Chondrocyte (in vitro differentiated cells): Measurements from ENCODE around the gene RNF215. TPM values are rescaled to one million over a fixed set of nuclear protein-coding genes. Genes with fewer than 3 reads are reported as not detected.
A peak's percentile ranks its signal among the peaks of the same experiment; 100 is the strongest.

Experiments used
- DNase-seq: peaks from one replicate; pipeline ENCODE4 v3.0.0; 2021; ENCODE audit warnings: mixed read lengths, low spot score
- H3K27ac Mint-ChIP-seq: one replicate; pipeline ENCODE4 v1.8.0; 2021; ENCODE audit warnings: mild to moderate bottlenecking, moderate library complexity, mixed read lengths; ENCODE audit not compliant: unreplicated experiment
- H3K27me3 Mint-ChIP-seq: 2 replicates; pipeline ENCODE4 v1.8.0; 2021; ENCODE audit warnings: low read depth, mixed read lengths
- H3K36me3 Mint-ChIP-seq: 2 replicates; pipeline ENCODE4 v1.8.0; 2021; ENCODE audit warnings: low read depth, mixed read lengths
- H3K4me1 Mint-ChIP-seq: 2 replicates; pipeline ENCODE4 v1.8.0; 2021; ENCODE audit warnings: low read depth, mild to moderate bottlenecking, mixed read lengths
- H3K4me3 Mint-ChIP-seq: one replicate; pipeline ENCODE4 v1.8.0; 2021; ENCODE audit warnings: mild to moderate bottlenecking, moderate library complexity, mixed read lengths; ENCODE audit not compliant: unreplicated experiment
- H3K9me3 Mint-ChIP-seq: 2 replicates; pipeline ENCODE4 v1.8.0; 2021; ENCODE audit warnings: low read depth, mixed read lengths
- CTCF ChIP-seq: fragments of 200-600 bp; sonication (generic); IDR thresholded peaks from 2 replicates; pipeline ENCODE4 v1.5.0; 2021; ENCODE audit warnings: antibody characterized with exemption, mild to moderate bottlenecking, moderate library complexity
- total RNA-seq: library from RNA; stranded (reverse); gene quantifications from 3 replicates; pipeline ENCODE4 v1.2.1, GENCODE V29; 2021

The RNF215 gene
- total RNA-seq, 1 donor from 2014 or later: 35.2 TPM

GRCh38 chr22:30427871-30428270 is 40.7 kb upstream of the RNF215 start:
- no peak overlapping the region for H3K27ac Mint-ChIP-seq
- H3K4me1 Mint-ChIP-seq: peaks cover 30% of the 10 kb centered on the region
- H3K36me3 Mint-ChIP-seq: peaks cover 1% of the 10 kb centered on the region
- no peaks in the 10 kb centered on the region for H3K27me3 Mint-ChIP-seq
- no peak for TF ChIP-seq CTCF
- DNase-seq: no peak
- H3K9me3 Mint-ChIP-seq: no peaks in the 10 kb centered on the region
- H3K4me3 Mint-ChIP-seq: no peak overlapping the region

- TF ChIP-seq CTCF: peak; percentile 86
- DNase-seq: no peak
- Mint-ChIP-seq H3K9me3 (no peaks in the 10 kb centered on the region), H3K36me3 (peaks cover 3% of the 10 kb centered on the region), H3K4me3 (peak overlapping the region; percentile 86), H3K27me3 (no peaks in the 10 kb centered on the region), H3K27ac (peak overlapping the region; percentile 91), H3K4me1 (peaks cover 42% of the 10 kb centered on the region)
Observed at GRCh38 chr22:30426388-30427353, 39.5 kb upstream of the RNF215 start.

GRCh38 chr22:30425616-30426387 is 38.6 kb upstream of the RNF215 start, which contains the start of gene MTFP1:
Gene MTFP1 (plus strand): TSS chr22:30425768. CDS start chr22:30425880, 112 bp downstream.
- peak within 1 kb of the TSS; percentile 99 for H3K27ac Mint-ChIP-seq
- TF ChIP-seq CTCF: no peak
- DNase-seq: peak; percentile 94
- H3K4me1 Mint-ChIP-seq: peaks cover 51% of the 10 kb centered on the region
- no peaks in the 10 kb centered on the region for H3K27me3 Mint-ChIP-seq
- no peaks in the 10 kb centered on the region for H3K9me3 Mint-ChIP-seq
- peaks cover 3% of the 10 kb centered on the region for H3K36me3 Mint-ChIP-seq
- H3K4me3 Mint-ChIP-seq: peak within 1 kb of the TSS; percentile 86

- Mint-ChIP-seq H3K4me1 (peaks cover 56% of the 10 kb centered on the region), H3K27ac (peak overlapping the region; percentile 91), H3K9me3 (no peaks in the 10 kb centered on the region), H3K36me3 (peaks cover 3% of the 10 kb centered on the region), H3K4me3 (peak overlapping the region; percentile 86), H3K27me3 (no peaks in the 10 kb centered on the region)
- no peak for DNase-seq
- TF ChIP-seq CTCF: no peak
Observed at GRCh38 chr22:30425327-30425615, 38.1 kb upstream of the RNF215 start.
